Cardiac atrium fibroblast (primary cell): ENCODE data around the gene CEP76. TPM values are rescaled to one million over a fixed set of nuclear protein-coding genes. Genes with fewer than 3 reads are reported as not detected.

Experiments
- total RNA-seq: library from RNA; depleted of rRNA; stranded (reverse); fragments of >200 nt; gene quantifications from 2 replicates; pipeline ENCODE4 v1.2.3, GENCODE V29; 2015

The CEP76 gene
- total RNA-seq: 4.9 and 10.9 TPM in 2 replicates

DNA sequence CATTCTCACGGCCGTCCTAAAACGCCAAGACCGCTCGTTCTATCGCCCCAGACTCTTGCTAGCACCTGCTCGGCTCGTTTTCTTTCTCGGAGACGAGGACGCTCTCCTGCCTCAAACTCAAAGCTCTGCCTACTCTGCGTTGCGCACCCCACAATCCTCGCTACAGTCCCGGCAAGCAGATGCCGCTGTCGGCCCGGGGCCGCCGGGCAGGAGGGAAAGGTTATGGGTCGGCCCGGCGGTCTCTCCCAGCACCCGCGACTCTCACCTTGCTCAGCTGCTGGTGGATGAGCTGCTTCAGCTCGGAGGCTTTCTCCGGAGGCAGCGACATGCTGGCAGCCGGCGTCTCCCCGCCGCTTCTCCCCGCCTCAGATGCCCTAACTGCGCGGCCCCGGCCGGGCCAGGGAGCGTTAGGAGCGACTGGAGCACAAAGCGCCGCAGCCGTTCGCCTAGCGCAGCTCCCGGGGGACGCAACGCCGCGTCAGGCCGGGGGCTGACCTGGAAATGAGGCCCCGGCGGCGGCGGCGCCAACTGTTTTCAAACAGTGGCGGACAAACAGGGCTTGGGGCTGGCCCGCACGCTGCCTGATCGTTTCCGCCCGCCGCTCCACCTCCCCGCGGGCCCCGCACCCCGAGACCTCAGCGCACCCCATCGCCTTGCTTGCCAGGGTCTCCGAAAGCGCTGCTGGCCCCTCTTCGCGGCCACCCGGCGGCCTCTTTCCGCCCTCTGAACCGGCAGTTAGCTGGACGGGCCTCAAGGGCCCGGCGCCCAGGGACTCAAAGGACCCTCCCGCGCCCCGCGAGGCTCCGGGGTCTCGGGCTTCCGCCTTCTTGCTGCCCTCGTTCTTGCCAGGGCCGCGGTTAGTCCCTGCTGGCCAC is at the start of gene CEP76, which contains the start of gene PSMG2:
CEP76 (minus strand) TSS at position 503 of the 875 bp plus-strand sequence; CDS start at position 328, 175 bp downstream.
PSMG2 (plus strand) TSS at position 822 of the 875 bp plus-strand sequence. CDS start 66 bp downstream, outside the sequence.

GRCh38 chr18:12657684-12658425 is 44.7 kb downstream of the CEP76 start, which contains the start of gene SPIRE1:
Gene SPIRE1 (minus strand): TSS chr18:12658107. CDS start chr18:12657866, 241 bp downstream.

Other genes starting within 250 kb of the CEP76 start
- 12.1 and 13.8 TPM in 2 replicates for gene SPIRE1, start 44.6 kb downstream of the CEP76 start, total RNA-seq
- gene PSMG2, start 319 bp upstream of the CEP76 start, total RNA-seq: 70.1 and 107 TPM in 2 replicates
- gene PTPN2, start 181.5 kb upstream of the CEP76 start, total RNA-seq: 22.2 and 30.3 TPM in 2 replicates
- gene SEH1L, start 245.3 kb upstream of the CEP76 start, total RNA-seq: 38.5 and 47.3 TPM in 2 replicates